NOMO-1 (cell line): ENCODE results near the gene CD248.
A peak's percentile ranks its signal among the peaks of the same experiment; 100 is the strongest.
"Not testable (repeated sequence)": the region's sequence is repeated elsewhere in the genome, so short reads cannot be mapped to it uniquely, and the experiment has no call there.

ENCODE experiments used
- DNase-seq, 2 experiments: peaks; one replicate each; lab custom pipeline; 2025; ENCODE audit not compliant: unreplicated experiment in 2 of 2; lab: John Stamatoyannopoulos, UW

CD248 gene

GRCh38 chr11:66316849-66317251, at the start of gene CD248:
TSS of gene CD248 (minus strand) at chr11:66317044. CDS start at chr11:66317027, 17 bp downstream.
- no peak for DNase-seq

GRCh38 chr11:66365711-66366619, 49.1 kb upstream of the CD248 start:
- DNase-seq, result no peak

- no peak for DNase-seq
Measured at GRCh38 chr11:66365166-66365565, 48.3 kb upstream of the CD248 start.

GRCh38 chr11:66363805-66364535, 47.1 kb upstream of the CD248 start:
- DNase-seq, result peak; percentile 32 to 38

GRCh38 chr11:66363187-66363601, 46.4 kb upstream of the CD248 start:
- no peak for DNase-seq

- DNase-seq, result no peak
Measured at GRCh38 chr11:66362481-66363147, 45.8 kb upstream of the CD248 start.

GRCh38 chr11:66361502-66361941, 44.7 kb upstream of the CD248 start:
- no peak for DNase-seq

GRCh38 chr11:66360406-66361073, 43.7 kb upstream of the CD248 start:
- no peak for DNase-seq

GRCh38 chr11:66359662-66360087, 42.8 kb upstream of the CD248 start:
- DNase-seq, result no peak

- DNase-seq, result not testable (repeated sequence)
Measured at GRCh38 chr11:66350560-66351235, 33.9 kb upstream of the CD248 start.

GRCh38 chr11:66349084-66349386, 32.2 kb upstream of the CD248 start:
- no peak for DNase-seq

GRCh38 chr11:66347425-66348276, 30.8 kb upstream of the CD248 start, which contains the start of gene B4GAT1:
TSS of gene B4GAT1 (minus strand) at chr11:66347629. CDS start at chr11:66347545, 84 bp downstream.
- DNase-seq, result peak; percentile 67 to 72

- DNase-seq, result no peak
Measured at GRCh38 chr11:66346476-66347424, 29.9 kb upstream of the CD248 start.

GRCh38 chr11:66345316-66345649, 28.4 kb upstream of the CD248 start:
- no peak for DNase-seq

GRCh38 chr11:66344550-66345315, 27.9 kb upstream of the CD248 start, which contains the start of gene BRMS1:
TSS of gene BRMS1 (minus strand) at chr11:66345104. CDS start at chr11:66342234, 2,870 bp downstream.
- DNase-seq, result peak; percentile 86 to 91

GRCh38 chr11:66343176-66343575, 26.3 kb upstream of the CD248 start:
- DNase-seq, result no peak

GRCh38 chr11:66341502-66342126, 24.8 kb upstream of the CD248 start:
- no peak for DNase-seq
